ENCODE data around the gene RFNG.
"Not testable (repeated sequence)": the region's sequence is repeated elsewhere in the genome, so short reads cannot be mapped to it uniquely, and the experiment has no call there.

RFNG gene

DNA sequence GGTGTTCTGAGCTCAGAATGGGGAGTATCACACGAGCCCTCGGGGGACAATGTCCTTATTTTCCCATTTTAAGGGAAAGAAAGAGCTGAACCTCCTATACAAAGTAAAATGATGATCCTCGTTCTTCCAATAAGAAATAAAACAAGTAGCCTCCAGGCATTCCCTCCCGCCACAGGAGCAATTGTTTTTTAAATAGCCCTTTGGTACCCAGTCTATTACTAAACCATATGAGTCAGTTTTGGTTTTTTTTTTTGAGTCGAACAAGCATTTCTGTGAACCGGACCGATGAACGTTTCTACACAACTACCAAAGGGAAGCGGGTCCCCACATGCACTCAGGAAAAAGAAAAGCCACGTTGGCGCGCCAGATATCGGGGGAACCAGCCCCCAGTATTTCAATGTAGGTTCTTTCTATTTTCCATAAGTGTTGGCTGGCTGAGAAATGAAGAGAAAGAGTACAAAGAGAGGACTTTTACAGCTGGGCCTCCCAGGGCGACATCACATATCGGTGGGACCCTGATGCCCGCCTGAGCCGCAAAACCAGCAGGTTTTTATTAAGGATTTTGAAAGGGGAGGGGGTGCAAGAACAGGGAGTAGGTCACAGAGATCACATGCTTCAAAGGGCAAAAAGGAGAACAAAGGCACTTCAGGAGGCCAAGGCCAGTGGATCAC lies 10.3 kb downstream of the RFNG start:
- DNase-seq = no peak

- DNase-seq = no peak
Measured at GRCh38 chr17:82039695-82040299, 11.8 kb downstream of the RFNG start.

DNA sequence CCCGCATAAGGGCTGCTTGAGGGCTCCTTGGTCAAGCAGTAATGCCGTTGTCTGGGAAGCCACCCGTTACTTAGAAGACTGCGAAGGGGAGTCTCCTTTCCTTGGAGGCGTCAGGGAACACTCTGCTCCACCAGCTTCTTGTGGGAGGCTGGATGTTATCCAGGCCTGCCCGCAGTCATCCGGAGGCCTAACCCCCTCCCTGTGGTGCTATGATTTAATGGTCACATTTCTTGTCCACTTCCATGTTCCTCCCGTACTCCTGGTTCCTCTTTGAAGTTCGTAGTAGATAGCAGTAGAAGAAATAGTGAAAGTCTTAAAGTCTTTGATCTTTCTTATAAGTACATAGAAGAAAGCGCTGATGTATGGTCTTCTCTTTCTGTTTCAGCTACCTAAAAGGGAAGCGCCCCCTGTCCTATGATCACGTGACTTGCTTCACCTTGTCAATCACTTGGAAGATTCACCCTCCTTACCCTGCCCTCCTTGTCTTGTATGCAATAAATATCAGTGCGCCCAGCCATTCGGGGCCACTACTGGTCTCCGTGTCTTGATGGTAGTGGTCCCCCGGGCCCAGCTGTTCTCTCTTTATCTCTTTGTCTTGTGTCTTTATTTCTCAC lies 12.7 kb downstream of the RFNG start:
- not testable (repeated sequence) for DNase-seq

DNA sequence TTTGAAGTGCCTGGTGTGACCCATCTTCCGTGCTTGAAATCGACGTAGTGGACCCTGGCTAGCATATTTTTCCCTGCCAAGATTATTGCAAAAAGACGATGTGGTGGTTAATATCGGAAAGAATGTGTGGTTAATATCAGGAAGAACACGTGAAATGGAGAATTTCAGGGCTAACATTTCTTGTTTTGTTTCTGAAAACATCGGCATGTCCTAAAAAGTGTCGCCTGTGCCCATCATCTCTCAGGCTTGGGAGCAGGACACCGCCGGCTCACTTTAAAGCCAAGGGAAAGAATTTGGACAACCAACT lies 13.8 kb downstream of the RFNG start:
- DNase-seq = no peak

DNA sequence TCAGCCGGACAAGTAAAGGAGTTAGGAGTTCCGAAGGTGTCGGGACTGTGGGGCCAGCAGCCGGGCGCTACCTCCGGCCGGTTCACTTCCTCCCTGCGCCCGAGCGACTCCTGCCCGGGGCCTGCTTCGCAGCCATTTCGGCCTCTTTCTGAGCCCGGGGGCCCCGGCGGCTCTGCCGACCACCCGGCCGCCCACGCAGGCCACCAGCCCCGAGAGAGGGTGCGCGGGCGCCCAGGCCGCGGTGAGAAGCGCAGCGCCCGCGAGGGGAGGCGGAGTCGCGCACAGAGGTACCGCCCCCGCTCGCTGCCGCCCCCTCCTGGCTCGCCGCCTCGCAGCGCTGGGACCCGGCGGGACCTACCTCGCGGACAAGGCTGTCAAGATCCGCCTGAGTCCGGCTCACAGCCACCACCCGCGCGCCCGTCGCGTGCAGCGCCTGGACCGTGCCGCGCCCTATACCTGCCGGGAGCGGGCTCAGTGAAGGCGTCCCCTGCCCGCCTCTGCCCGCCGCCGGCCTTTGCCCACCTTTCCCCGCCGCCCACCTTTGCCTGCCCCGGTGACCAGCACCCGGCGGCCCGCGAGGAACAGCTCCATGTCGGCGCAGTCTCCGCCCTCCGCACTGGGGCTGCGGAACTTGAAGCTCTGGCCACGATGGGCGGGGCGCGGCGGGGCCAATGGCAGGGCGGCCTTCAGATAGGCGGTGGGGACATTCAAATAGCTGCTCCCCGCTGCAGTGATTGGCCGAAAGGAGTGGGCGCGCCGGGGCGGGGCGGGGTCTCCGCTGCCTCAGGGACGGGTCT lies 14.3 kb downstream of the RFNG start, which contains the start of gene DCXR:
Gene DCXR (minus strand): TSS at position 606 of the 797 bp plus-strand sequence. CDS start 15 bp downstream, at position 591.
- peak; percentile 96 for DNase-seq

GRCh38 chr17:82036634-82037091 lies 14.9 kb downstream of the RFNG start:
- DNase-seq = no peak

GRCh38 chr17:82035956-82036633 lies 15.5 kb downstream of the RFNG start:
- DNase-seq = no peak

DNA sequence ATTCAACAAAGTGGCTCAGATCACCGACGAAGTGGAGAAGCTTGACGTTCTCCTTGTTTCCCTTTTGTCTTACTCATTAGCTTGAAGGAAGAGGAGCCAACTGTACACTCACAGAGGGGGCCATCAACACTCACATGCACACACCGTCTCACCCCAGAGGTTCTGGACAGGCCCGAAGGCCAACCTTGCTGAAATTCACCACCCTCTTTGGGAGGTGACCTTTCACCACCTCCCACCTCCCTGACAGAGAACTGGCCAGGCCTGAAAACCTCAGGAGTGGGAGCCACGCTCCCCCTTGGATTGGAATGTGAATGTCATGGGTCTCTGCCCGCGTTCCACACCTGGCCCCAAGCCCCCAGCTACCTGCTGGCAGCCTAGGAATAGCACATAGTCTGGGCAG lies 16.1 kb downstream of the RFNG start:
- no peak for DNase-seq

- no peak for DNase-seq
Measured at GRCh38 chr17:82034371-82035011, 17.1 kb downstream of the RFNG start.

DNA sequence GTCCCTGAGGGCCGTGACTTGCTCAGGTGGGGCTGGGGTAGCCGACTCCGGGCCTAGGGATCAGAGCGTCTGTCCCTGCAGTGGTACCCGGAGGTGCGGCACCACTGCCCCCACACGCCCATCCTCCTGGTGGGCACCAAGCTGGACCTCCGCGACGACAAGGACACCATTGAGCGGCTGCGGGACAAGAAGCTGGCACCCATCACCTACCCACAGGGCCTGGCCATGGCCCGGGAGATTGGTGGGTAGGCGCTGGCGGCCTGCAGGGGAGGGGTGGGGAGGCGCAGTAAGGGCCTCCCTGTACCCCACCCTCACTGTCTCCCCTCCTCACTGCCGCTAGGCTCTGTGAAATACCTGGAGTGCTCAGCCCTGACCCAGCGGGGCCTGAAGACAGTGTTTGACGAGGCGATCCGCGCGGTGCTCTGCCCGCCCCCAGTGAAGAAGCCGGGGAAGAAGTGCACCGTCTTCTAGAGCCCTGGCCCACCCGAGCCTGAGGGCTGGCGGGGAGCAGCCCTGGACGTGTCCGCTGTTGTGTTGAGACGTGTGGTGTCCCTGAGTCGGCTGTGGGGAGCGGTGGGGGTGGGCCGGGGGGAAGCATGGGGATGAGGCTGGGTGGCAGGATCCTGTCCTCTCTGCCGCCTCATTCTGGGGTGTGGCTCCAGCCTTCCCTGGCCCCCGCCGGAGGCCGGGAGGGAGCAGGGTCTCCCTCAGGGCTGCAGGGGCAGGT lies 18.1 kb downstream of the RFNG start:
- DNase-seq = no peak

DNA sequence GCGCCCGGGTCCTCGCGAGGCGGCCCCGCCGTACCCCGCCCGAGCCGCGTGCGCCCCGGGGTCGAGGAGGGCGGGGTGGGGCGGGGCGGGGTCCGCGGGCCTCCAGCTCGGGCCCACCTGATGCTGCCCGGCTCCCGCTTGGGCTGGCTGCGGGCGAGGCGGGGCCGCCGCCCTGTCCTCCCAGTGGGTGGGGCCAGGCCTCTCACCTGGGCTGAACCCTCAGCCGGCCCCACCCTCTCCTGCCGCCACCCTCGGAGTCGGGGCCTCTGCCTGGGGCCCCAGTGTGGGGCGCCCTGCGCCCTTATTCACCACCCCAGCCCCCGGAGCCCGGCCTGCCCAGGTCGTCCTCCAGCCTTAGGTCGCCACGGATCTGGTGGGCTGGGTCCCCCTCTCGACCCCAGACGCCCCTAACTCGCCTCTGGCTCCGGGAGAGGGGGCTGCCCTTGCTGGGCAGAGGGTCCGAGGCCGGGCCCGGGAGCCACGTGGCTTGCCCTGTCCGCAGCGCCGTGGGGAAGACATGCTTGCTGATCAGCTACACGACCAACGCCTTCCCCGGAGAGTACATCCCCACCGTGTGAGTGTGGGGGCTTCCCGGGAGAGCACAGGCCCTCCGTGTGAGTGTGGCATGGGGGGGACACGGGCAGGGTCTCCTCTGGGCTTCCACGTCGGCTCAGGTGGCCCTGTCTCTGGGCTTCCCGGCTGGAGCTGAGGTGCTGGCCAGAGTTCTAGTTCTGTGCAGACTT lies 19.6 kb downstream of the RFNG start:
- peak; percentile 37 for DNase-seq

GRCh38 chr17:82031303-82031884 lies 20.2 kb downstream of the RFNG start, which contains the start of gene RAC3:
RAC3 (plus strand) TSS chr17:82031678; CDS start chr17:82031762, 84 bp downstream.
- DNase-seq = no peak

- peak; percentile 80 for DNase-seq
Measured at GRCh38 chr17:82030470-82031302, 20.9 kb downstream of the RFNG start.

DNA sequence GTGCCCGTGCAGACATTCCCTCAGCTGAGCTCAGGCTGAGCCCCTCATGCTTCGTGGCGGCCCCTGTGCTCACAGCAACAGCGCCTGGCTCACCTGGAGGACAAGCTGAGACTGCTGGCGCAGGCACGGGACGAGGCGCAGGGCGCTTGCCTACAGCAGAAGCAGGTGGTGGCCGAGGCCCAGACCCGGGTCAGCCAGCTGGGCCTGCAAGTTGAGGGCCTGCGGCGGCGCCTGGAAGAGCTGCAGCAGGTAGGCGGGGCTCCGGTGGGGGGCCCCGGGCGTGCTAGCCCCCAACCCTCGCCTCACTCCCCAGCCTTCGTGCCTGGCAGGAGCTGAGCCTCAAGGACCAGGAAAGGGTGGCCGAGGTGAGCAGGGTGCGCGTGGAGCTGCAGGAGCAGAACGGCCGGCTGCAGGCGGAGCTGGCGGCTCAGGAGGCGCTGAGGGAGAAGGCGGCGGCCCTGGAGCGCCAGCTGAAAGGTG lies 21.6 kb downstream of the RFNG start:
- DNase-seq = no peak

- DNase-seq = no peak
Measured at GRCh38 chr17:82029391-82029790, 22.2 kb downstream of the RFNG start.

DNA sequence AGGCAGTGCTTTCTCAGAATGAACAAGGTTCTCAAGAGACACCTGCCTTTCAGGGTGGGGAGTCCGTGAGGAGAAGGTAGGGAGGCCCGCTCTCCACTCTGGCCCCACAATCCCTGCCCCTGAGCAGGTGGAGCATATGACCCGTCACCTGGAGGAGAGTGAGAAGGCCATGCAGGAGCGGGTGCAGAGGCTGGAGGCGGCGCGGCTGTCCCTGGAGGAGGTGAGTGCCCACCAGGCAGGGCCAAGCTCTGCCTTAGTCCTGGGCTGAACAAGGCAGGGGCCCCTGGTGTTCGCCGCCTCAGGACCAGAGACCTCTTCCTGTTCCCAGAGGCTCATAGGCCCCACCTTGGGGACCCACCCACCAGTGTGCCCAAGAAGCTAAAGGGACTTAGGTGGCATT lies 22.6 kb downstream of the RFNG start:
- DNase-seq = no peak

DNA sequence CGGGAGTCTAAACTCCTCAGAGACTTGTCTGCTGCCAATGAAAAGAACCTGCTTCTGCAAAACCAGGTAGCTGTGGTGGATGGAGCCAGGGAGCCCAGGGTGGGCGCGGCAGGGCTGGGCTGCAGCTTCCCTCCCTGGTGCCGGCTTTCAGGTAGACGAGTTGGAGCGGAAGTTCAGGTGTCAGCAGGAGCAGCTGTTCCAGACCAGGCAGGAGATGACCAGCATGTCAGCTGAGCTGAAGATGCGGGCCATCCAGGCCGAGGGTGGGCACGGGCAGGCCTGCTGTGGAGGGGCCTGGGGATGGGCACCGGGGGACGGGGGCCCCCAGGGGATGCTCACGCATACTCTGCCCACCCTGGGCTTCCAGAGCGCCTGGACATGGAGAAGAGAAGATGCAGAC lies 23.4 kb downstream of the RFNG start:
- DNase-seq = no peak

- DNase-seq = no peak
Measured at GRCh38 chr17:82025401-82026107, 26.1 kb downstream of the RFNG start.

- DNase-seq = no peak
Measured at GRCh38 chr17:82024859-82025258, 26.8 kb downstream of the RFNG start.
